ENCODE measurements around the gene AKR1E2.

GRCh38 chr10:4780782-4781181 is 45.2 kb upstream of the AKR1E2 start:
- TF ChIP-seq POLR2AphosphoS5 (IDR thresholded peaks at IDR 0.05; ENCODE audit: low read depth, low read length), result no peak
- TF ChIP-seq POLR2A (IDR thresholded peaks at IDR 0.05; ENCODE audit: low read depth, low read length), result no peak
- no peak for TF ChIP-seq TAF1 (IDR thresholded peaks at IDR 0.05; ENCODE audit: low read depth, low read length)

Measured in GM12891 (cell line).